ENCODE results near the gene VSTM4.

DNA sequence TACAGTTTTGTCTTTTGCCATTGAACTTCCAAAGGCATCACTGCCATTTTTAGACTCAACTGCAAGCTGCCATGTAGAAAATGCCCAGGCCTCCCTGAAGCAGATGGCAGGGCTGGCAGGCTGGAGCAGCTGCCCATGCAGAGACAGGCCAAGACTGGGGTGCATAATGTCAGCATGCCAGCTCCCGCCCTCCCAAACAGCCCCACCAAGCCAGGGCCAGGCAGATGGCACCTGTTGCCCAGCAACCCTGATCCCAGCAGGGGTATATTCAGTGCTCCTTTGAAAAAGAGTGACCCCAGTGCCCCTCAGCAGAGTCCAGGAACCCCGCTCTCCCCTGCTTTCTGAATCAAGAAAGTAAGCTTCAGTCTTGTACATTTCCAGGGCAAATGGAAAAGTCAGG is 32.6 kb downstream of the VSTM4 start:
- no peak for TF ChIP-seq EZH2 (IDR thresholded peaks at IDR 0.05; ENCODE audit: insufficient read depth, poor library complexity, severe bottlenecking)
- TF ChIP-seq EZH2phosphoT487 (IDR thresholded peaks at IDR 0.05; ENCODE audit: insufficient read depth, low read depth), result no peak
